Calu3 (cell line): ENCODE results near the gene VSTM2B. TPM values are rescaled to one million over a fixed set of nuclear protein-coding genes. Genes with fewer than 3 reads are reported as not detected.
"Not testable (repeated sequence)": the region's sequence is repeated elsewhere in the genome, so short reads cannot be mapped to it uniquely, and the experiment has no call there.

ENCODE experiments used
- BruUV-seq: library from RNA; stranded (reverse); fragments of 400-500 nt; replicated peaks from 2 replicates; lab custom pipeline; 2021; lab: Mats Ljungman, UMichigan
- CTCF ChIA-PET: fragments of 300-600 bp; sonication (Branson Sonifier 250); formaldehyde crosslinking; loops from one replicate; lab custom pipeline; 2022; ENCODE audit warnings: antibody characterized with exemption; lab: Charles Lee
- DNase-seq: peaks from one replicate; pipeline ENCODE4 v3.0.0; 2022
- H3K27ac Mint-ChIP-seq: one replicate; pipeline ENCODE4 v1.8.0; 2022; ENCODE audit warnings: mixed read lengths; ENCODE audit not compliant: unreplicated experiment
- H3K27me3 Mint-ChIP-seq: one replicate; pipeline ENCODE4 v1.8.0; 2022; ENCODE audit warnings: mixed read lengths; ENCODE audit not compliant: unreplicated experiment
- H3K36me3 Mint-ChIP-seq: one replicate; pipeline ENCODE4 v1.8.0; 2022; ENCODE audit warnings: mild to moderate bottlenecking, moderate library complexity, mixed read lengths; ENCODE audit not compliant: insufficient read depth, unreplicated experiment
- H3K4me1 Mint-ChIP-seq: one replicate; pipeline ENCODE4 v1.8.0; 2022; ENCODE audit warnings: mild to moderate bottlenecking, low read depth, mixed read lengths; ENCODE audit not compliant: unreplicated experiment
- H3K4me3 Mint-ChIP-seq: one replicate; pipeline ENCODE4 v1.8.0; 2022; ENCODE audit warnings: mild to moderate bottlenecking, low read depth, moderate library complexity, mixed read lengths; ENCODE audit not compliant: unreplicated experiment
- H3K9me3 Mint-ChIP-seq: one replicate; pipeline ENCODE4 v1.8.0; 2022; ENCODE audit warnings: low read depth, mixed read lengths; ENCODE audit not compliant: unreplicated experiment
- intact Hi-C: fragments of 100-400 bp; cut with micrococcal nuclease; formaldehyde crosslinking; loops from one replicate; pipeline ENCODE4 v1.10.0; 2022; ENCODE audit not compliant: unreplicated experiment
- total RNA-seq: library from RNA; stranded (reverse); gene quantifications from 2 replicates; pipeline ENCODE4 v1.2.3, GENCODE V29; 2022
- TF ChIP-seq, protein P1 (sequence below): fragments of 200-600 bp; IDR thresholded peaks from one replicate; pipeline ENCODE4 v1.8.0; 2022; ENCODE audit warnings: antibody characterized with exemption; ENCODE audit not compliant: unreplicated experiment

The VSTM2B gene
- total RNA-seq, 1 experiment from 2014 or later: not detected

DNA sequence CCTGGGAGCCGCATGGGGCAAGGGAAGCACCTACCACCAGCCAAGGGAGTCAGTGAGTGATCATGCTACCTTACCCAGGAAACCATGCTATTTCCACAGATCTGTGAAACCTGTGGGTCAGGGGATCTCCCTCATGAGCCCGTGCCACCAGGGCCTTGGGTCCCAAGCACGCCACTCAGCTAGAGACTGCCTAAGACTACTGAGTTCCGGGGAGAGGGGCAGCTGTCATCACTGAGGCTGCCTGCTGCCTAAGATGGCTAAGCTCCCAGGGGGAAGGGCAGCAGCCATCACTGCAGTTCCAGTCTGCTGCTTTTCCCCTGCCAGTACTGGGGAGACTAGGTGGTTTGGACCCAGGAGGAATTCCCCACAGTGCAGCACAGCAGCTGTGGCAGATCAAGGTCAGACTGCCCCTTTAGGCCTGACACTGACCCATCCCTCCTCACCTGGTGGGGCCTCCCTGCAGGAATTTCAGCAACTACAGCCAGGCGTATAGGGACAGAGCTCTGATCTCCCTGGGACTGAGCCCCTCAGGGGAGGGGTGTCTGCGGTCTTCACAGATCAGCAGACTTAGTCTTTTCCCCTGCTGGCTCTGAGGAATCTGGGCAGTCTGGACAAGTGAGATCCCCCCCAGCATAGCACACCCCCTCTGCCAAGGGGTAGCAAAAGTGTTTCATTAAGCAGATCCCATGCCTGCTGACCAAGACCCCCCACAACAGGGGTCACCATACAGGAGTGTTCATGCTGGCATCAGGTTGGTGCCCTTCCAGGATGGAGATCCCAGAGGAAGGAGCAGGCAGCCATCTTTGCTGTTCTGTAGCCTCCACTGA lies 26.9 kb downstream of the VSTM2B start:
- no peak overlapping the region for H3K27ac Mint-ChIP-seq
- intact Hi-C loops: no loop called here
- H3K9me3 Mint-ChIP-seq: peaks cover 3% of the 10 kb centered on the region
- no peak overlapping the region for H3K4me3 Mint-ChIP-seq
- TF ChIP-seq, protein P1, sequence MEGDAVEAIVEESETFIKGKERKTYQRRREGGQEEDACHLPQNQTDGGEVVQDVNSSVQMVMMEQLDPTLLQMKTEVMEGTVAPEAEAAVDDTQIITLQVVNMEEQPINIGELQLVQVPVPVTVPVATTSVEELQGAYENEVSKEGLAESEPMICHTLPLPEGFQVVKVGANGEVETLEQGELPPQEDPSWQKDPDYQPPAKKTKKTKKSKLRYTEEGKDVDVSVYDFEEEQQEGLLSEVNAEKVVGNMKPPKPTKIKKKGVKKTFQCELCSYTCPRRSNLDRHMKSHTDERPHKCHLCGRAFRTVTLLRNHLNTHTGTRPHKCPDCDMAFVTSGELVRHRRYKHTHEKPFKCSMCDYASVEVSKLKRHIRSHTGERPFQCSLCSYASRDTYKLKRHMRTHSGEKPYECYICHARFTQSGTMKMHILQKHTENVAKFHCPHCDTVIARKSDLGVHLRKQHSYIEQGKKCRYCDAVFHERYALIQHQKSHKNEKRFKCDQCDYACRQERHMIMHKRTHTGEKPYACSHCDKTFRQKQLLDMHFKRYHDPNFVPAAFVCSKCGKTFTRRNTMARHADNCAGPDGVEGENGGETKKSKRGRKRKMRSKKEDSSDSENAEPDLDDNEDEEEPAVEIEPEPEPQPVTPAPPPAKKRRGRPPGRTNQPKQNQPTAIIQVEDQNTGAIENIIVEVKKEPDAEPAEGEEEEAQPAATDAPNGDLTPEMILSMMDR: no peak
- BruUV-seq: no TSS peak
- DNase-seq: no peak
- H3K36me3 Mint-ChIP-seq: no peaks in the 10 kb centered on the region
- CTCF ChIA-PET: no interaction called here
- peaks cover 65% of the 10 kb centered on the region for H3K27me3 Mint-ChIP-seq
- no peaks in the 10 kb centered on the region for H3K4me1 Mint-ChIP-seq

DNA sequence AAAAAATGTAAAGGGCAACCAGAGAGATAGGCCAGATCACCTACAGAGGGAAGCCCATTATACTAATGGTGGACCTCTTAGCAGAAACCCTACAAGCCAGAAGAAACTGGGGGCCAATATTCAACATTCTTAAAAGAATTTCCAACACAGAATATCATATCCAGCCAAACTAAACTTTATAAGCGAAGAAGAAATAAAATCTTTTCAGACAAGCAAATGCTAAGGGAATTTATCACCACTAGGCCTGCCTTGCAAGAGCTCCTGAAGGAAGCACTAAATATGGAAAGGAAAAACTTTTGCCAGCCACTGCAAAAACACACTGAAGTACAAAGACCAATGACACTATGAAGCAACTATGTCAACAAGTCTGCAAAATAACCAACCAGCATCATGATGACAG lies 28.4 kb downstream of the VSTM2B start:
- peaks cover 50% of the 10 kb centered on the region for H3K27me3 Mint-ChIP-seq

DNA sequence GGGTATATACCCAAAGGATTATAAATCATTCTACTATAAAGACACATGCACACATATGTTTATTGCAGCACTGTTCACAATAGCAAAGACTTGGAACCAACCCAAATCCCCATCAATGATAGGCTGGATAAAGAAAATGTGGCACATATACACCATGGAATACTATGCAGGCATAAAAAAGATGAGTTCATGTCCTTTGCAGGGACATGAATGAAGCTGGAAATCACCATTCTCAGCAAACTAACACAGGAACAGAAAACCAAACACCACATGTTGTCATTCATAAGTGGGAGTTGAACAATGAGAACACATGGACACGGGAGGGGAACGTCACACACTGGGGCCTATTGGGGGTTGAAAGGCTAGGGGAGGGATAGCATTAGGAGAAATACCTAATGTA lies 33.3 kb downstream of the VSTM2B start:
- H3K9me3 Mint-ChIP-seq, CTCF ChIA-PET, DNase-seq, H3K4me1 Mint-ChIP-seq, BruUV-seq, H3K27ac Mint-ChIP-seq, H3K36me3 Mint-ChIP-seq, intact Hi-C loops, H3K4me3 Mint-ChIP-seq: not testable (repeated sequence)
- peaks cover 55% of the 10 kb centered on the region for H3K27me3 Mint-ChIP-seq

More for the DNA sequence above, 28.4 kb downstream of the VSTM2B start:
- Mint-ChIP-seq H3K4me1 (no peaks in the 10 kb centered on the region), H3K4me3 (no peak overlapping the region), H3K9me3 (peaks cover 6% of the 10 kb centered on the region), H3K36me3 (no peaks in the 10 kb centered on the region), H3K27ac (no peak overlapping the region)
- DNase-seq: no peak
- CTCF ChIA-PET: no interaction called here
- intact Hi-C loops: no loop called here
- TF ChIP-seq, protein P1: no peak
- BruUV-seq: no TSS peak

DNA sequence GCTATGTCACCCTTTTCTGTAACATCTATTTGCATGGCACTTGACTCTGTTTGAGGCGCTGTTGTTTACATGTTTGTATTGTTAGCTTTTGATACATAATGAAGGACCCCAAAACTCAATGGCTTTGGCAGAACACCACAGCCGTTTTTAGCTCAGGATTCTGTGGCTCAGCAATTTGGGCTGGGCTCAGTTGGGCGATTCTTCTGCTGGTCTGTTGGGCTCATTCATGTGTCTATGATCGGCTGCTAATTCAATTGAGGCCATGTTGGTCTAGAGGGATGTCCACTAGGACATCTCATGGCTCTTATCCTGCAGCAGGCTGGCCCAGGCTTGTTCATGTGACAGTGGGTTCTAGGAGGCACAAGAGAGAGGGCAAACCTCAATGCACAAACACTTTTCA lies 33.9 kb downstream of the VSTM2B start:
- DNase-seq: no peak
- Mint-ChIP-seq H3K36me3 (no peaks in the 10 kb centered on the region), H3K4me1 (no peaks in the 10 kb centered on the region), H3K27ac (no peak overlapping the region), H3K4me3 (no peak overlapping the region), H3K27me3 (peaks cover 55% of the 10 kb centered on the region), H3K9me3 (peaks cover 3% of the 10 kb centered on the region)
- TF ChIP-seq, protein P1: no peak
- CTCF ChIA-PET: no interaction called here
- no TSS peak for BruUV-seq
- intact Hi-C loops: no loop called here
